ENCODE data around the gene FSTL4. TPM values are rescaled to one million over a fixed set of nuclear protein-coding genes. Genes with fewer than 3 reads are reported as not detected.

The FSTL4 gene
- total RNA-seq, 1 donor from 2014 or later: 0.07 TPM

DNA sequence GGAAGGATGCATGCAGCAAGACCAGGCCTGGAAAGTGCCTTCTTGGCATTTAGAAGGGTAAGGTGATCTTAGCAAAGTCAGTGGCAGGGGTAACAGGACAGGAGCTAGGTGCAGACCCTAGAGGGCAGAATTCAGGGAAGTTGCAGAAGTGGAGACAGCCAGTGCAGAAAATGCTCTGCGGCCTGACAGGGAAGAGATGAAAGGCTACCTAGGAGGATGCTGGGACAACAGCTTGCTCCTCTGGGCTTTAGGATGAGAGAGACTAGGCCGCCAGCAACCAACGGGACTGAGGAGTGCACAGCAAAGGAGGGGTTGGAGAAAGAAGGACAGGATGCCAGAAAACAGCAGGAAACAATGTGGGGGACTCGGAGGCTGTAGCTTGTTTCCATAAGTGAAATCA, 219.9 kb downstream of the FSTL4 start:
- Mint-ChIP-seq H3K4me3 (ENCODE audit: unreplicated experiment) (no peak overlapping the region), H3K9me3 (ENCODE audit: low read depth) (no peaks in the 10 kb centered on the region), H3K36me3 (ENCODE audit: low read depth) (no peaks in the 10 kb centered on the region), H3K27ac (ENCODE audit: unreplicated experiment) (no peak overlapping the region), H3K4me1 (ENCODE audit: low read depth) (no peaks in the 10 kb centered on the region), H3K27me3 (ENCODE audit: low read depth) (peaks cover 44% of the 10 kb centered on the region)
- no peak for DNase-seq (ENCODE audit: low spot score)
- TF ChIP-seq, protein P1, sequence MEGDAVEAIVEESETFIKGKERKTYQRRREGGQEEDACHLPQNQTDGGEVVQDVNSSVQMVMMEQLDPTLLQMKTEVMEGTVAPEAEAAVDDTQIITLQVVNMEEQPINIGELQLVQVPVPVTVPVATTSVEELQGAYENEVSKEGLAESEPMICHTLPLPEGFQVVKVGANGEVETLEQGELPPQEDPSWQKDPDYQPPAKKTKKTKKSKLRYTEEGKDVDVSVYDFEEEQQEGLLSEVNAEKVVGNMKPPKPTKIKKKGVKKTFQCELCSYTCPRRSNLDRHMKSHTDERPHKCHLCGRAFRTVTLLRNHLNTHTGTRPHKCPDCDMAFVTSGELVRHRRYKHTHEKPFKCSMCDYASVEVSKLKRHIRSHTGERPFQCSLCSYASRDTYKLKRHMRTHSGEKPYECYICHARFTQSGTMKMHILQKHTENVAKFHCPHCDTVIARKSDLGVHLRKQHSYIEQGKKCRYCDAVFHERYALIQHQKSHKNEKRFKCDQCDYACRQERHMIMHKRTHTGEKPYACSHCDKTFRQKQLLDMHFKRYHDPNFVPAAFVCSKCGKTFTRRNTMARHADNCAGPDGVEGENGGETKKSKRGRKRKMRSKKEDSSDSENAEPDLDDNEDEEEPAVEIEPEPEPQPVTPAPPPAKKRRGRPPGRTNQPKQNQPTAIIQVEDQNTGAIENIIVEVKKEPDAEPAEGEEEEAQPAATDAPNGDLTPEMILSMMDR (IDR thresholded peaks at IDR 0.05): no peak

DNA sequence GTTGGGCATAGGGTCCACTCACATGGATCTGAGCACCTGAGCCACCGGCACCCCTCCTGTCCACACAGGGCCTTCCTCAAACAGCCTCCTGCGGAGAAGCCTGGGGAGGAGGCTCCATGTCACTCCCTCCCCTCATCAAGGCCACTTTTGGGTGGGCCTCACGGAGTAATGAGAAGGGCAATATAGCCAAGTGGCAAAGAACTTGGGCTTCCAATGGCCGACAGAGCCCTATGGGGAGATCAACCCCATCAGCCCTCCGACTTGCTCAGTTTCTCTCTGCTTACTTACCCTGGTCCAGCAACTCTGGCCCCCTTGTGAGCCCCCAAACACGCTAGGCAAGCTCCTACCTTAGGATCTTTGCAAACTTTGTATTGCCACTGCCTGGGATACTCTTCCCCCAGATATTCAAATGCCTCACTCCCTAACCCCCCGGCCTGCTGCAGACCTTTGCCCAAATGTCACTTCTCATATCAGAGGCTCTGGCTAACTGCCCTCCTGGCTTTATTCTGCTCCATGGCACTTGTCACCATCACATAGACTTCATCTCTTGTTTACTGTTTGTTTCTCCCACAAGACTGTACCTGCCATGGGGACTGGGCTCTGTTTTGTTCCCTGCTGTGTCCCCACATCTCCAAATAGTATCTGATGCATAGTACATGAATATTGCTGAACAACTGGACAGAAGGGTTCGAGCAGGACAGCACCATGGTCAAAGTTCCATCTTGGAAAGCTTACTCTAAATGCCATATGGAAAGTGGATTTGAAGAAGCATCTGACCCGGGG, 220.8 kb downstream of the FSTL4 start:
- H3K4me3 Mint-ChIP-seq (ENCODE audit: unreplicated experiment): no peak overlapping the region
- H3K36me3 Mint-ChIP-seq (ENCODE audit: low read depth): no peaks in the 10 kb centered on the region
- H3K27ac Mint-ChIP-seq (ENCODE audit: unreplicated experiment): no peak overlapping the region
- TF ChIP-seq, protein P1 (IDR thresholded peaks at IDR 0.05): no peak
- no peaks in the 10 kb centered on the region for H3K9me3 Mint-ChIP-seq (ENCODE audit: low read depth)
- peaks cover 48% of the 10 kb centered on the region for H3K27me3 Mint-ChIP-seq (ENCODE audit: low read depth)
- no peak for DNase-seq (ENCODE audit: low spot score)
- H3K4me1 Mint-ChIP-seq (ENCODE audit: low read depth): no peaks in the 10 kb centered on the region

DNA sequence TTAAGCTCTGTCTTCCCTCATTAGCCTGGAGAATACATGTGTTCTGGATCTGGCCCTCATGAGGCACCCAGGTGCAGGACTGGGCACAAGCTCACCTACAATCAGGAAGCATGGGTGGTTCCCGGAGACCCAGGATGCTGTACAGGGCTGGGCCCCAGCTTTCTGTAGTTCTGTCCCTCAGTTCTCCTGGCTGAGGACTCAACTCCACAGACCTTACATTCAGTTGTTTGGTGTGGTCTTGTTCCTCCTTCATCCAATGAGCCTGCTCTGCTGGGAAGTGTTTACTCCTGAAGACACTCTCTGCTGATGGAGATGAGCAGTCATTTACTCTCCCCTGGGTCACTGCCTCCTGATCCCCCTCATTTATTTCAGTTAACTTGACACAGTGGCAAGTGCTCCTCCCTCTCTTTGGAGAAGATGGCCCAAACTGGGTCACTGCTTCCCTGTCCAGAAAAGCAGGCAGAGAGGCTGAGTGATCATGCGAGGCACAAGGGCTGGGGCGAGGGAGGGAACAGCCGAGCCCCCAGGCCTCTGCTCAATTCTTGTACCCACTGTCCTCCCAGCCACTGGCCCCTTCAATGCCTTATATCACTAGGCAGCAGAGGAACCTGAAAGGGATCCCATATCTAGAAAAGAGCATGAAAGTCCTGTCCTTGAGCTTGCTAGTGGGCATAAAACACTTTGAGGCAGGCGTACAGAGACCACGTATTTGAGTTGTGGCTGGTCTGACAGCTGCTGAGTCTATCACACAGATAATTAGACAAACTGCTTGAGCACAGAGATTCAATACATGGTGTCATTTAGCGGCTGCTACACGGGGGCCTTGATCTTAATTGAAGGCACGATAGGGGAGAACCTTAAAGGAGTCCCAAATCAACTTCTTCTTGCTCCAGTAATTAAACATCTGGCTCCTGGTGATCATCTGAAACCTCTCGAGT, 221.7 kb downstream of the FSTL4 start:
- no peaks in the 10 kb centered on the region for H3K9me3 Mint-ChIP-seq (ENCODE audit: low read depth)
- no peaks in the 10 kb centered on the region for H3K4me1 Mint-ChIP-seq (ENCODE audit: low read depth)
- DNase-seq (ENCODE audit: low spot score): no peak
- H3K4me3 Mint-ChIP-seq (ENCODE audit: unreplicated experiment): no peak overlapping the region
- no peak overlapping the region for H3K27ac Mint-ChIP-seq (ENCODE audit: unreplicated experiment)
- peaks cover 53% of the 10 kb centered on the region for H3K27me3 Mint-ChIP-seq (ENCODE audit: low read depth)
- H3K36me3 Mint-ChIP-seq (ENCODE audit: low read depth): no peaks in the 10 kb centered on the region
- TF ChIP-seq, protein P1 (IDR thresholded peaks at IDR 0.05): no peak

DNA sequence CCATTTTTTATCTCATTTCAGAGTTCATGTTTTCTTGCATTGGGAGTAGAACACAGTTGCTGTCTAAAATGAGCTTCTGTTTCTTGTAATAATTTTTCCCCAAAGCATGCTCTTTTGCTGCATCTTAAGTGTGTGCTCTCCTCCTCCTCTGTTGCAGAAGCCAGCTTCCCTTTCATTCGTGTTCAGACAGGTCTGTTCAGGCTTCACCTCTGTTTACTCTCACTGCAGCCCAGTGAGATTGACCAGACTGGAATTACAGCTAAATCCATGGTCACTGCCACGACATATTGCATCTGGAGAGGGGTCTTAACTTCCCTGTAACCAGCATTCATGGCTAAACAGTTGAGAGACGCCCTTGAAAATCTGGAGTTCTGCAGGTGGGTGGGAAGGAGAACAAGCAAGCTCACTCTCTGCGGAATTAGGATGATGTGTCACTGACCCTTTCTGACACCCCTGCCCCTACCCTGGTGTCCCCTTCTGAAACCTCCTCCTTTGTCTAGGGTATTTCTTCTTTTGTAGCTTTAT, 223.2 kb downstream of the FSTL4 start:
- H3K9me3 Mint-ChIP-seq (ENCODE audit: low read depth): no peaks in the 10 kb centered on the region
- H3K4me1 Mint-ChIP-seq (ENCODE audit: low read depth): no peaks in the 10 kb centered on the region
- H3K27ac Mint-ChIP-seq (ENCODE audit: unreplicated experiment): no peak overlapping the region
- TF ChIP-seq, protein P1 (IDR thresholded peaks at IDR 0.05): no peak
- H3K36me3 Mint-ChIP-seq (ENCODE audit: low read depth): peaks cover 1% of the 10 kb centered on the region
- H3K27me3 Mint-ChIP-seq (ENCODE audit: low read depth): peaks cover 66% of the 10 kb centered on the region
- H3K4me3 Mint-ChIP-seq (ENCODE audit: unreplicated experiment): no peak overlapping the region
- DNase-seq (ENCODE audit: low spot score): no peak

DNA sequence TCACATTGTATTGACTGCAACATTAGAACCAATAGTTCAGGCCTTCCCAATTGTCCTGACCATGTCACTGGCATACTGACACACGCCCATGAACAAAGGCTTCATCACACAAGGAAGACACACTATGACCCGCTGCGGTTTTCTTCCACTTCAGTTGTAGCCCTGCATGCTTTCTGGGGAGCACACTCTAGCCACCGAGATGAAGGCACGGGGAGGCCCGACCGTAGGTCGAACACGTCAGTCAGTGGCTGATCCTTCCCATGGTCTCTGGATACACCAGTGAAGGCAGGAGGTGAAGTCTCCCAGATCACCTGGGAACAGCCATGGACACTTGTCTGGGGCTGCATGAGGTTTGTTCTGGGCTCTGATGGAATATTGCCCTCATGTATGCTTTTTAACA, 224.7 kb downstream of the FSTL4 start:
- Mint-ChIP-seq H3K9me3 (ENCODE audit: low read depth) (no peaks in the 10 kb centered on the region), H3K4me1 (ENCODE audit: low read depth) (no peaks in the 10 kb centered on the region), H3K36me3 (ENCODE audit: low read depth) (peaks cover 1% of the 10 kb centered on the region)

More for the DNA sequence above, 224.7 kb downstream of the FSTL4 start:
- Mint-ChIP-seq H3K27ac (ENCODE audit: unreplicated experiment) (no peak overlapping the region), H3K4me3 (ENCODE audit: unreplicated experiment) (no peak overlapping the region), H3K27me3 (ENCODE audit: low read depth) (peaks cover 72% of the 10 kb centered on the region)
- DNase-seq (ENCODE audit: low spot score): no peak
- TF ChIP-seq, protein P1 (IDR thresholded peaks at IDR 0.05): no peak
